ENCODE data around the gene CDKN1C. TPM values are rescaled to one million over a fixed set of nuclear protein-coding genes. Genes with fewer than 3 reads are reported as not detected.

CDKN1C gene
- total and polyA plus RNA-seq, 9 donors: 72.3 to 363 (median 211) TPM

GRCh38 chr11:2892967-2893528, 7.5 kb upstream of the CDKN1C start:
- DNase-seq: peak in 1 of 5 donors; percentile 41
- H3K9me3 ChIP-seq: no peaks in the 10 kb centered on the region
- no peak overlapping the region for H3K27ac ChIP-seq
- H3K36me3 ChIP-seq: no peaks in the 10 kb centered on the region
- H3K4me1 ChIP-seq (ENCODE audit: insufficient read depth): peaks cover 15% of the 10 kb centered on the region
- 49 to 55% (median 49%) methylated on average over 4 of the region's 4 CpGs for WGBS, 3 donors
- no peak for TF ChIP-seq CTCF (IDR thresholded peaks at IDR 0.05)
- TF ChIP-seq POLR2A (IDR thresholded peaks at IDR 0.05): no peak
- no peak for TF ChIP-seq EP300 (IDR thresholded peaks at IDR 0.05)
- no peak overlapping the region for H3K4me3 ChIP-seq
- intact Hi-C loops (cut with DNase I): loop anchor here in 3 of 4 donors (5.0 to 10.0 kb wide), 4 partner anchors 468 to 586 kb away; partner anchors contain the start of gene TSSC4 (in 1 of the 3)
- H3K27me3 ChIP-seq: no peaks in the 10 kb centered on the region

GRCh38 chr11:2892215-2892966, 6.8 kb upstream of the CDKN1C start:
- Histone ChIP-seq H3K27me3 (no peaks in the 10 kb centered on the region), H3K27ac (peak overlapping the region; percentile 73 to 85), H3K4me3 (peak overlapping the region; percentile 37), H3K4me1 (ENCODE audit: insufficient read depth) (peaks cover 15% of the 10 kb centered on the region), H3K9me3 (no peaks in the 10 kb centered on the region), H3K36me3 (no peaks in the 10 kb centered on the region)
- peak; percentile 70 to 80 (median 78) for DNase-seq
- intact Hi-C loops (cut with DNase I): loop anchor here in 3 of 4 donors (5.0 to 10.0 kb wide), 4 partner anchors 468 to 585 kb away; partner anchors contain the start of gene TSSC4 (in 1 of the 3)
- 2 to 7% (median 4%) methylated on average over 29 to 34 of the region's 34 CpGs for WGBS, 3 donors
- TF ChIP-seq CTCF (IDR thresholded peaks at IDR 0.05): peak; percentile 97 to 99 (median 98)
- TF ChIP-seq POLR2A (IDR thresholded peaks at IDR 0.05): no peak

GRCh38 chr11:2891326-2892214, 6.0 kb upstream of the CDKN1C start:
- intact Hi-C loops (cut with DNase I): loop anchor here in 3 of 4 donors (1.0 to 10.0 kb wide), 5 partner anchors 359 to 584 kb away; partner anchors contain the start of gene TSSC4 (in 1 of the 3)
- Histone ChIP-seq H3K4me3 (peak overlapping the region; percentile 37), H3K4me1 (ENCODE audit: insufficient read depth) (peaks cover 15% of the 10 kb centered on the region), H3K36me3 (no peaks in the 10 kb centered on the region), H3K27me3 (no peaks in the 10 kb centered on the region), H3K27ac (peak overlapping the region; percentile 85 to 97), H3K9me3 (no peaks in the 10 kb centered on the region)
- 29 to 30% (median 30%) methylated on average over 17 of the region's 17 CpGs for WGBS, 3 donors
- peak; percentile 77 to 85 (median 81) for DNase-seq
- TF ChIP-seq CTCF (IDR thresholded peaks at IDR 0.05) (no peak), POLR2A (IDR thresholded peaks at IDR 0.05) (no peak), EP300 (IDR thresholded peaks at IDR 0.05) (no peak)
